A549 treated with RU486 at 1 μM for 4 hours (cell line): Measurements from ENCODE around the gene HASPIN. TPM values are rescaled to one million over a fixed set of nuclear protein-coding genes. Genes with fewer than 3 reads are reported as not detected.

Experiments used
- total RNA-seq: library from RNA; stranded (reverse); fragments of 200-300 nt; extraction: Qiagen RNA extraction; gene quantifications from 5 replicates; pipeline ENCODE4 v1.2.3, GENCODE V29; 2022; ENCODE audit warnings: low read depth

Gene HASPIN
- 13.7 to 16.9 TPM (median 13.9 TPM) in 5 replicates for total RNA-seq

DNA sequence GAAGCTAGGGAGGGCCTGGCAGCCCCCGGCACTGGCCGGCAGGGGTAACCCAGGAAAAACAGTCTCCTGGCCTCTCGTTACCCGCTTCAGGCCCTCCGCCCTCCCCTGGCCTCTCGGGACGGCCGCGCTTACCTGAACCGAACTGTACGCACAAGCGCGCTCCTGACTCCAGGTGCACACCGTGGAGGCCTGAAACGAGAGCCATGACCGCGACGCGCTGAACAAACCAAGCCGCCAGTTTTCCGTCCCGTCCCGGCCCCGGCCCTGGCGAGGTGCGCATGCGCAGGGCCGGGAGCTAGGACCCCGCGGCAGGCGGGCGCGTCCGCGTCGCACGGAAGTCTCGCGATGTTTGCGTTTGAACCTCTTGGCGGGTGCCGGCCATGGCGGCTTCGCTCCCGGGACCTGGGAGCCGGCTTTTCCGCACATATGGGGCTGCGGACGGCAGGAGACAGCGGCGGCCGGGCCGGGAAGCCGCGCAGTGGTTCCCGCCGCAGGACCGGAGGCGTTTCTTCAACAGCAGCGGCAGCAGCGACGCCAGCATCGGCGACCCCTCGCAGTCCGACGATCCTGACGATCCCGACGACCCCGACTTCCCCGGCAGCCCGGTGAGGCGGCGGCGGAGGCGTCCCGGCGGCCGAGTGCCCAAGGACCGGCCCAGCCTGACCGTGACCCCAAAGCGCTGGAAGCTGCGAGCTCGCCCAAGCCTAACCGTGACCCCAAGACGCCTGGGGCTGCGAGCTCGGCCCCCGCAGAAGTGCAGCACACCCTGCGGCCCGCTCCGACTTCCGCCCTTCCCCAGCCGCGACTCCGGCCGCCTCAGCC is at the start of gene HASPIN:
TSS of gene HASPIN (plus strand) at position 348 of the 822 bp plus-strand sequence. CDS start at position 381, 33 bp downstream.

DNA sequence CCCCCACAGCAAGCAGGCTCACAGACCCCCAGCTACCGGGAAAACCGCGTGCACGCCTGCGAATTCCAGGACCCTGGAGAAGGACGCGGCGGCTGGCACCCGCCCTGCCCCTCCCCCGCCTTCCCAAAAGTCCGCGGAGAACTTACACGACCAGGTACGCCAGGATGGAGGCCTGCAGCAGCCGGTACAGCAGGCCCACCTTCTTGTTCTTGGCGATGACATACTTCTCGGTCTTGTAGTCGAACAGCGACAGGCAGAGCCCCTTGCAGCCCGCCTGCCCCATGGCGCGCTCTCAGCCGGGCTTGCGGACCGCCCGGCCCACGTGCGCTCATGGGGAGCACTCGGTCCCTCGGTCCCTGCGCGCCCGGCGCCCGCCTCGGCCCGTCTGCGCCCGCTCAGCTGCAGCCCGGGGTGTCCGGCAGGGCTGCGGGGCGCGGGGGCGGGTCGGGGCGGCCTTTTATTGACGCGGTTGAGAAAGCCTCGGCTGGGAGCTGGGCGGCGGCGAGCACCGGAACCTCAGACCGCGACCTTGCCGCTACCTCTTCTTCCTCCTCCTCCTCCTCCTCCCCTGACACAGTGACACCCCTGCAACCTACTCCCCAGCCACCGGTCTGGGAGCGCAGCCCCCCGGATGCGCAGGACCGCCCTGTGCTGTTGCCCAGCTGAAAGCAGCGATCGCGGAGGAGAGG is 27.8 kb upstream of the HASPIN start, which contains the start of gene P2RX5:
TSS of gene P2RX5 (minus strand) at position 433 of the 689 bp plus-strand sequence. CDS start at position 283, 150 bp downstream.

Other genes starting within 250 kb of the HASPIN start
- gene ASPA, start 247.9 kb upstream of the HASPIN start, total RNA-seq: not detected in 5 replicates
- 0.22 to 0.34 TPM (median 0.31 TPM) in 5 replicates for gene TRPV3, start 166.1 kb upstream of the HASPIN start, total RNA-seq
- gene TRPV1, start 114.5 kb upstream of the HASPIN start, total RNA-seq: 3.0 to 5.1 TPM (median 4.1 TPM) in 5 replicates
- gene SHPK, start 87.7 kb upstream of the HASPIN start, total RNA-seq: 12.0 to 16.6 TPM (median 15.1 TPM) in 5 replicates
- 12.9 to 15.3 TPM (median 13.3 TPM) in 5 replicates for gene CTNS, start 87.1 kb upstream of the HASPIN start, total RNA-seq
- 272 to 346 TPM (median 308 TPM) in 5 replicates for gene TAX1BP3, start 55.3 kb upstream of the HASPIN start, total RNA-seq
- 113 to 164 TPM (median 164 TPM) in 5 replicates for gene EMC6, start 55.1 kb upstream of the HASPIN start, total RNA-seq
- 15.2 to 23.3 TPM (median 21.4 TPM) in 5 replicates for gene P2RX5, start 27.7 kb upstream of the HASPIN start, total RNA-seq
- gene ITGAE, start 77.3 kb downstream of the HASPIN start, total RNA-seq: 94.5 to 108 TPM (median 99.9 TPM) in 5 replicates
- gene NCBP3, start 122.3 kb downstream of the HASPIN start, total RNA-seq: 30.5 to 35.2 TPM (median 31.0 TPM) in 5 replicates
- 14.3 to 15.7 TPM (median 15.3 TPM) in 5 replicates for gene CAMKK1, start 169.2 kb downstream of the HASPIN start, total RNA-seq
- gene P2RX1, start 192.6 kb downstream of the HASPIN start, total RNA-seq: 0.07 TPM in 1 of 5 replicates, not detected in the others
- gene ATP2A3, start 240.5 kb downstream of the HASPIN start, total RNA-seq: 2.9 to 5.2 TPM (median 4.2 TPM) in 5 replicates